Measurements from ENCODE around the gene CFAP61.

The CFAP61 gene

DNA sequence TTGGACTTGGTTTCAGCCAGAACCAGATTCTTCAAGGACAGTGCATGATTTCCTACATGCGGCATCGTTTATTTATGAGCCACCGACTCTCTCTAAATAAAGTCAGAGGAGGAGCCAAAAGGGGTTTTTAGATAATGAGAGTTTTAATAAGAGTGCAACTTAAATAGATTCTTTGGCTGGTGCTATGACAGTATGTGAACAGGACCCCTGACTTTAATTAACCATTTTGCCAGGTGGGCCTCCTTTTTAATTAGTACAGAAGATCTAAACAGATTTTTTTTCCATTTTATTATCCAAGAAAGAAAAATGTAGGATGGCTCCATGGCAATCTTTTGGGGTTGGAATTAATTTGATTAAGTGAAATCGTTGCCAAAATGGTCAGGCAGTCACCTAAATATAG lies 240.8 kb downstream of the CFAP61 start:
- no peak for DNase-seq

DNA sequence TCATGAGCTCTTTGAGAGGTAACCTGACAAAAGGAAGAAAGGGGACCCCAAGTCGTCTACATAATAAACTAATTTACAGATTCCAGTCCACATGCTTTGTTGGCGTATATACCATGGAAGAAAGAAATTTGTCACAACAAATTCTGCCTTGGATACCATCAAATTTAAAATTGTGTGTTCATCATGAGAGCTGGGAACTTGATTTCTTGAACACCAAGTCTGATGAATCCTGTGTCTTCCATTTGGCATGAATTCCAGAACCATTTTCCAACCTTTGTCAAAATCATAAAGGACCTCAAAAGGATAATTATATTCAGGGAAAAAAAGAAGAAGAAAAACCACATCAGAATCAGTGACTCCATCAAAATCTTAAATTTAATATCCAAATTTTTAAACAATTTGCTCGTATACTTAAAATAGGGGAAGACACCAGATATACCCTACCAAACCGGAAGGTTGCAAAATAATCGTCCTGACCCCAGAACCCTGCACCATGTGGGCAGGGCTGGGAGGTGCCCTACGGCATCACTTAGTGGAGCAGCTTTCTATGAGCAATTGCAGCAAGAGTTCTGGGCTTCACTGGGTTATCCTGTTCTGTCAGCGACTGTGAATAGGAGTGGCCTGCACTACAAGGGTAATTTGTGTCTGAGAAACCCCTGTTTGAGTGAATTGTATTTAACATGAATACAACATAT lies 241.5 kb downstream of the CFAP61 start:
- DNase-seq: no peak

DNA sequence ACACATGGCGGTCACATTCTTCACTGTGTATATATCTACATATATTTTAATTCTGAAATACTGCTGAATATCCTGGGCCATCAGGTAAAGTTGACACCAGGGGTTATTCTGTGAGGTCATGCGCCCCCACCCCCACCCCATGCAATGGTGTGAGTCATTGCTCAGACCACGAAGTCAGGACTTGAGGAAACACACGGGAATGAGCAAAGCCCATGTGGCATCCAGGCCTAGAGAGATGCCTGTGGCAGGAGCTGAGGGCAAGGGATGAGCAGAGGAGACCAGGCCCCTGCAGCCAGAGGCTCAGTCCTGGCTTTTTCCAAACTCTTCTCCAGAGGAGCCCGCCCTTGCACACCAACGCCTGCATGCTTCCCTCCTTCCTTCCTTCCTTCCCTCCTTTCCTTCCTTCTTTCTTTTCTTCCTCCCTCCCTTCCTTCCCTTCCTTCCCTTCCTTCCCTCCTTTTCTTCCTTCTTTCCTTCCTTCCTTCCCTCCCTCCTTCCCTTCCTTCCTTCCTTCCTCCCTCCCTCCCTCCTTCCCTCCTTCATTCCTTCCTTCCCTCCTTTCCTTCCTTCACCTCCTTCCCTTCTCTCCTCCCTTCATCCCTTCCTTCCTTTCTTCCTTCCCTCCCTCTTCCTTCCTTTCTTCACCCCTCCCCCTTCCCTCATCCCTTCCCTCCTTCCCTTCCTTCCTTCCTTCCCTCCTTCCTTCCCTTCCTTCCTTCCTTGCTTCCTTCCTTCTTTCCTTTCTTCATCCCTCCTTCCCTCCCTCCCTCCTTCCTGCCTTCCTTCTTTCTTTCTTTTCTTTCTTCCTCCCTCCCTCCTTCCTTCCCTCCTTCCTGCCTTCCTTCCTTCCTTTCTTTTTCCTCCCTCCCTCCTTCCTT lies 243.5 kb downstream of the CFAP61 start:
- DNase-seq: no peak

DNA sequence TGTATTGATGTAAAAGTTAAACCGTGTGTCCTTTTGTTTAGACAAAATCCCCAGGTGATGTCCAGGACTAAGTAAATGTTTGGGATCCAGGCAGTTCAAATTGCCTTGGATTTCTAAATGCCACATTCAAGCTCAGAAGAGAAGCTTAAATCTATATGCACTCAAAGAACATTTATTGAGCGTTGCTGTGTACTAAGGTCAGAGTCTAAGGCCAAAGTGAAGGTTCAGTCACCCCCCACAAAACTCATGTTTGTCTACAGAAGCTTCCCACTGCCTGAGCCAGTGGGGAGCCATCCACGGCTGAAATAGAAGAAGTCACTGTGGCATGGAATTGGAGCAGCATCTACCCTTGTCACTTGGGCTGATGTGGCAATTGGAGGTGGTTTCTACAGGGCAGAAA lies 244.8 kb downstream of the CFAP61 start:
- DNase-seq: no peak

DNA sequence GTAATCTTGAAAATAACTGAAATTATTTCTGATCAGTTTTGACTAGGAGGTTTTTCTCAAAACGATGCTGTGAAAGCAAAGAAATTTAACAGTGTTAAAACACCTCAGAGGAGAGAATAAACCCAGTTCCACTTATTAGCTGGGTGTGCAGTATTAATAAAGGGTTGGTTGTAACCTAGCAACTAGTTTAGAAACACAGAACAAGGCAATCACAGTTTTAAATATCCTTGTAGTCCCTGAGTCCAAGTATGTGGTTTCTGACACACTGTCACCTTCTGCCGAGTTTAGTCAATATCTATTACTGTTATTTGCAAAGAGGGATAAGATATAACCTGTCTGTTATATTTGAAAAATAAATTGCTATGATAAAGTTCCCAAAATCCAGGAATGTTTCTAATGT lies 245.4 kb downstream of the CFAP61 start:
- DNase-seq: no peak

DNA sequence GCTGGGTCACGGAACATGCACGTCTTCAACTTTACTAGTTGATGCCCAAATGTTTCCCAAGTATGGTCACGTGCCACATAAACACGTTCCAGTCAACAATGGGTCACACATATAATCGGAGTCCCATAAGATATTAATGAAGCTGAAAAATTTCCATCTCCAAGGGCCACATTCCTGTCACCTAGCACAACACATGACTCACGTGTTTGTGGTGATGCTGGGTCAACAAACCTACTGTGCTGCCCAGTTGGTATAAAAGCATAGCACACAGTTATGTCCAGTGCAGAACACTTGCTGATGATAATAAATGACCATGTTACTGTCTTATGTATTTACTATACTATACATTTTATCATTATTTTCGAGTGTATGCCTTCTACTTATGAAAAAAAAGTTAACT lies 247.6 kb downstream of the CFAP61 start:
- no peak for DNase-seq

DNA sequence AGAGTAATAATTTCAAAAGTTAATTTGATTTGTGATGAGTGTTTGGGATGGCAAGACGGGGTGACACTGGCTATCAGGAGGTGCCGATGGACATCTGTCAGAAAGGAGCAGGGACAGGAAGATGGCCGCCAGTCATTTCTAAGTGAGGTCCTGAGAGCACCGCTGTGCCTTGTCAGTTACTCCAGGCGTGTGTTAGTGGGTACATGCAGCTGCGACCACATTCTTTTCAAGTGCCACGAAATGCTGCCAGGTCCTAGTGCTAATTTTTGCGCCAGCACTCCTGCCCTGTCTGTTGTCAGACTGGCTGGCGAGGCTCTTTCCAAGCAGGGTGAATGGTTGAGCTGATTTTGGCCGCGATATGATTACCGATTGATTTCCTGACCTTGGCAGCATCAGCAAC lies 251.0 kb downstream of the CFAP61 start:
- DNase-seq: no peak

DNA sequence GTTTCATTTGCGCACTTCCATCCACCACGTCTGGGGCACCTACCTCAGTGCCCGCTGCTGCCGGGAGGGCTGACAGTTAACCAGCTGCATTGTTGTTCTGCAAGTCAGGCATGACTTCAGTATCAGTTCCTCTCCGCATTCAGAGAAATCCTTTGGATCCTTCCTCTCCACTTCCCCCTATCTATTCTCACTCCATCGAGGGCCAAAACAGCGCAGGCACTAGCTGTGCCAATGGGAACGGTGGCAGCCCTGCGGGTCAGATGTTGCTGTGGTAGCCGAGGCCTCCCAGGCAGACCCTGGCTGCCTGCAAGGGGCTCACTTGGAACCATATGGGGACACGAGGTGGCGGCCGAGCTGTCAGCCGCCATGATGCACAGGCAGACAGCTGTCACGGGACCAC lies 251.4 kb downstream of the CFAP61 start:
- DNase-seq: no peak

DNA sequence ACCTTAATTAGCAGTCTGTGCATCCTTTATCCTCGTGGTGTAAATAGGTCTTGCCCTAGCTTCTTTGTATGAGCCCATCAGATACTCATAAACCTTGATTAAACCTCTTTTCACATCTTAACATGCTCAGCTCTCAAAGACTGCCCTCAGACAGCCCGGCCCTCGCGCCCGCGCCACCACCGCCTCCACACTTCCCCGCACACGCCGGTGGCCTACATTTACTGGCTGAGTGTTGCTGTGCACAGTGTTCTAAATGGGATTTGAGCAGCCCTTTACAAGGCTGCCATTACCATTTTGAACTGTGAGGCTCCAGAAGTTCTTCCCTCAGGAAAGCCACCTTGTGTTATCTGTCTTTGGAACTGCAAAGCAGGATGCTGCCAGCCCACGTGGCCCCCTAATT lies 252.6 kb downstream of the CFAP61 start:
- DNase-seq: no peak

DNA sequence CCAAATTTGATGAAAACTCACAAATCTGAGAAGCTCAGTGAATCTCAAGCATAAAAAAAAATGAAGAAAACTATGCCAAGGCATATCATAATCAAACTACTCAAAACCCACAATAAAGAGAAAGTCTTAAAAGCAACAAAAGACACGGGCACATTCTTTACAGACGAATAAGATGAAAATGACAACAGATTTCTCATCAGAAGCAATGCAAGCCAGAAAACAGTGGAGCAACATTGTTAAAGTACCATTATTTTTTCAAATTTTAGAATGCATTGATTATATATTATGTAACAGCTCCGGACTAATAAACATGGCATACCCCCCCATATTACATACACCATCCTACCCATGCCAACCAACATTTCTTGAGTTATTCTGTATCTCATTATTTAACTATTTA lies 260.2 kb downstream of the CFAP61 start:
- no peak for DNase-seq

DNA sequence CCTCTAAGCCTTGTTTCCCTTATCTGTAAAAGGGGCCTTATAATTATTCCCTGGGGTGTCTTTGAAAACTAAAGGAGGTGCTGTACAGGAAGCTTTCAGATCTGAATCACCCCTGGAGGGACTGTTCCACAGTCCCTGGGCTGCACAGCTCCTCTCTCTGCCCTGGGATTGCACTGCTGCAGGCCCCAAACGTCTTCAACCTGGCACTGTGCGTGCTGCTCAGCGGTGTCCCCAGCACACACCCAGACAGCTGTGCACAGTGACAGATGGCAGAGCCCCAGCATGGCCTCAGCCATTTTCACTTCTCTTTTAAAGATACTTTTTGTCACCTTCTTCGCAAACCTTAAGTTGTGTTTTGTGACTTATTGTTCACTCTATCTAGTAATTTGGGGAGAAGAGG lies 264.9 kb downstream of the CFAP61 start:
- DNase-seq: no peak

DNA sequence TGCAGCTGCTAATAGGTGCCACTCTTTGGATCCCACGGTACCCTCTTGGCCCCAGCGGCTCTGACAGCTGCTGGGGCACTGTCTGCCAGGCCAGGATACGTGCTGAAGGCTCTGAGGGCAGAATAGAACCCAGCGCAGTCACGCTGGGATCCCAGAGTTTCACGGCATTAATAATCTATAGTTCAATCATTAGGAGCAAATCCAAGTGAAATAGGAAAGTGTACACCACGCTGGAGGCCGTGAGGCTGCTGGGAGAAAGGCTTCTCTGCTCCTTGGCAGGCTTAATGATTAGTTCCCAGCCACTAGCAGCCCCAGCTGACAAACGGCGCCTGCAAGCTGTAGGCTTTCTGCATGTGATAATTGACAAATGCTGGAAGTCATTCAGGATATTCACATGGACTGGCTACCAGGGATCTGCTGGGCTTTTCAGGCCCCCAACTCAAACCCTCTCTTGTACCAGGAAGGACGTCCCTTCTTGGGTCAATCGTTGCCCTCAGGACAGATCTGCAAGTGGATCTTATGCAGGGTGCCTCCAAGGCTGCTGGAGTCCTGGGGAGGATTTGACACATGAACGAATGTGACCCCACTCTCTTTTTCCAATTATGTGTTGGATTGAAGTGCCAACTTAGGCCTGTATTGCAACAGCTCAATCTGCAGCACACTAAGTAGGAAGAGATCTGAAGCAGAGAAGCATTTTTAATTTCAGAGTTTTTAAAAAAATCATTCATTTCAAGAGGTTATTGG lies 265.5 kb downstream of the CFAP61 start:
- DNase-seq: no peak

DNA sequence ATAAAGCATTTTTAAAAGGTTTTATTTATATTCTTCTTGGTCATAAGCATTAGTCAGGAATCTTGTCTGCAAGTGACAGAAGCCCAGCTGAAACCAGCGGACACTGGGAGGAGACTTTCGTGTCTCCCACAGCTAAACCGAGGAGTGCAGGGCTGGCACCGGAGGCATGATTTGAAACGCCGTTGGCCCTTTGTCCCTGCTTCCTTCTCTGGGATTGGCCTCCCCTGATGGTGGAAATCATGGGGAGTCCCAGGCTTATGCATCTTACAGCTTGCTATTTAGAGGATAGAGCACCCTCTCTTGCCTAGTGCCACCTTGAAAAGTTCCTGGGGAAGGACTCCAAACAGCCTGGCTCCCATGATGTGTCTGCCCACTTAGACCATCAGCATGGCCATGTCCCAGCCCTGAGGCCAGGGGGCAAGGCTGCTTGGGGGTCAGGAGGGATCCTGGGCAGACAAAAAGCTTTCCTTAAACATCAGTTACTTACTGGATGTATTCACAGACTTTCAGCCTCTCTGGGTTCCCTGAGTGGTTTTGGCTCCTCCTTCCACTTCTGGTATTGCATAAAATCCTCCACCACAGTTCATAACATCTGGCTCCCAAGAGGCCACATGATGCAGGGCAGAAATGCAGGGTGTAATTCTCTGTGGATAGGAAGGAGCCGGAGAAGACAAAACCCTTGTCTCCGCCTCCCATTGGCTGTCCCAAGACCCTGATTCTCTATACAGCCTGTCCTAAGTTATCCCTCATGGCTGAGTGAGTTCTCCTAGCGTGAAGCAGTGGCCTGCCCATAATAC lies 266.2 kb downstream of the CFAP61 start:
- DNase-seq: no peak

DNA sequence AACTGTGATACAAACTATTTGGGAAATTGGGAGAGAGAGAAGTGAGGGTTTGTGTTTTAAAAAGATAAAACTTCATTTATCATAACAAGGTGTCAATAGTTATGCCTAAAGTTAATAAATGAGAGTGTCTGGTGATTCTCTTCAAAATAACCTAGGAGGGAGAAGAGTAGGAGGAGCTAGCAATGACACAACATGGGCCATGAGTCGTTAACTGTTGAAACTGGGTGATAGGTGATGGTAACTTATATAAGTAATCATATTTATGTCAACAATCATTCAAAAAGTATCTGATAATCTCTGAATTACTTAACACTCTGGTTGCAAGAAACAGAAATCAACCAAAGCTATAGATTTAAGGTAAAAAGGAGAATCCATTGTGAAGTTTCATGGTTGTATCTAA lies 268.8 kb downstream of the CFAP61 start:
- DNase-seq: no peak

DNA sequence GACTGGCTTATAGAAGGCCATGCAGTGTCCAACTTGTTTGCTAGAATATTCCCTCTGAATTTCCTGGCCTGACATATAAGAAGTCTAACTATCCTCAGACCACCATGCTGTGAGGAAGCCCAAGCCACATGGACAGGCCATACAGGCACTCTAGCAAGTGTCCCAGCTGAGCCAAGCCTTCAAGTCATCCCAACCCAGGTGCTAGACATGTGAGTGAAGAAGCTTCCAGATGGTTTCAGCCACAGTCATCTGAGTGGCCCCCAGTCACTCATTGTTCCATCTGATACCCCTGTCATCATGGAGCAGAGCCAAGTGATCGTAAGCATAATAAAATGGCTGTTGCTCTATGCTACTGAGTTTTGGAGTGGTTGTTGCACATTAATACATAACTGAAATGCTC lies 269.6 kb downstream of the CFAP61 start:
- DNase-seq: no peak

DNA sequence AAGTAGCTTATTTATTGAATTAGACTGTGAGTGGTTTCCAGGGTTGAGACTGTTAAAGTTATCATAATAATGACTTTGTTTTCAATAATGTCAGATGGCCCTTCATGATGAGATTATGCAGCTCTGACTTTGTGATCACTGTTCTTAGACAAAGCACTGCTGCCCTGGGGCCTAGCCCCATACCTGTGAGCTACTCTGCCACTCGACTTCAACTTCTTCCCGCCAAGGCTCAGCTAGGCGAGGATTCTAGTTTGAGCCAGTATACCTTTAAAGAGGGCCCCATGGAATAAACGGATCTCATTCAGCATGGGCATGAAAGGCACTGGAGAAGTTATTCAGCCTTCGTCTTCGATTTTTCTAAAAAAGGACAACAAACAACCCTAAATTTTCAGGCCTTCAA lies 270.6 kb downstream of the CFAP61 start:
- no peak for DNase-seq

DNA sequence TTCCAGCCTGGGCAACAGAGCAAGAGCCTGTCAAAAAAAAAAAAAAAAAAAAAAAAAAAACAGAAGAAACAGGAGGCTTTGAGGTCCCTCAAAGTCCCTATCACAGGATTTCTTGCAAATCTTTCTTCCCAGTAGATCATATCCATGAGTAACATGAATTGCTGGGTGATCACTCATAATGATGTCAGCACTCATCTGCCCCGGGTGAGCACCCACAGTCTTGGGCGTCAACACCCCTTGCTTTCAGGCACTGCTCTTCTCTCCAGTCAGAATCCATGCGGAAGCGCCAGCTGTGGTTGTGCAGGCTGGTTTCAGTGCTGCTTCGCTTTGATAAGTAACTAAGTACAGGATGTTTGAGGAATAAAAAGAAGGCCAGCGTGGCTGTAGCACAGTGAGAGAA lies 275.4 kb downstream of the CFAP61 start:
- no peak for DNase-seq

DNA sequence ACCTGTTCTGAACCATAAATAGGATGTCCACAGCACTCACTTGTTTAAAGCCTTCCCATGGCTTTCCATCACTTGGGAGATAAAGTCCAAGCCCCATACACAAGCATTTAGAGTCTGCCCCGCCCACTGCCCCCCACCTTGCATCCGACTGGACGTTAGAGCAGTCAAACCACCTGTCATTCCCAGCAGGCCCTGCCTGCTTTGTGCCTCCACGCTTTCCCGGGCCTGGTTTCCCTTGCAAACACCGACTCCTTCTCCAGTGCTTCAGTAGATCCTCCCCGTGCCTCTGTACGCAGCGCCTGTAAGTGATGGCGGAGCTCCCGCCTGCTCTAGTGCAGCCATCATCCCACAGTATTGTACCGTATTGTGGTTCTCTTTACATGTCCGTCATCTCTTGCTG lies 277.2 kb downstream of the CFAP61 start:
- DNase-seq: no peak

DNA sequence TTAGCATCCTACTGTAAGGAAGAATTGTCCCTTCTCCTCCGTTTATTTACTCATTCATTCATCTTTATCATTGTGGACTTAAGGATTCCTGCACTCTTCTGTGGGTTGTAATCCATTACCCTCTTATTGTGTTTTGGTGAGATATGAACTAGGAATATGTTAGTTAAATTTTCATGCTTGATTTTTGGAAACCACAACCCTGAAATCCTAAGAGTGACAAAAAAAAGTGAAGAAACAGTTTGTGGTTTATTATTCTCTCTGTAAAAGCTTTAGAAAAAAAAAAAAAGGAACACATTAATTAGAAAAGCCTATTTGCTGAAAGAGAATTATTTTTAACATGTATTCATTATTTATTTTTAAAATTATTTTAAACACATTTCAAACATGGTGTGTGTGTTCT lies 278.8 kb downstream of the CFAP61 start:
- DNase-seq: no peak

DNA sequence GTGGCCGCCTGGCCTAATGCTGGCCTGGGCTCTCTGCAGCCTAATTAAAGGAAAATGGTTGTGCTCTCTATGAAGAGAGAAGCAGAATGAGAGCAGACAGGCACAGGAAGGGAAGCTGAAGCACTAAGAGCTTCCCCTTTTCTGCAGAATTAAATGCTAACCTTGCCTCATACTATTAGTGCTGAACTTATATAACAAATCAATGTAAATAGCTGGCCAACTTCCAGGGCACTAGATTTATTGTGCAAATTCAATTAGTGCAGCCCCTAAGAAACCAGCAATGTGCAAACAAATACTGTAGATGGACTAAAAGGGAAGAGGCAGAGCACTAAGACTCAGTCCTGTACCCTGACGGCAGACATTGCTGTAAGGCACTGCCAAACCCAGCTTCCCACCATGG lies 279.5 kb downstream of the CFAP61 start:
- DNase-seq: peak; percentile 25

DNA sequence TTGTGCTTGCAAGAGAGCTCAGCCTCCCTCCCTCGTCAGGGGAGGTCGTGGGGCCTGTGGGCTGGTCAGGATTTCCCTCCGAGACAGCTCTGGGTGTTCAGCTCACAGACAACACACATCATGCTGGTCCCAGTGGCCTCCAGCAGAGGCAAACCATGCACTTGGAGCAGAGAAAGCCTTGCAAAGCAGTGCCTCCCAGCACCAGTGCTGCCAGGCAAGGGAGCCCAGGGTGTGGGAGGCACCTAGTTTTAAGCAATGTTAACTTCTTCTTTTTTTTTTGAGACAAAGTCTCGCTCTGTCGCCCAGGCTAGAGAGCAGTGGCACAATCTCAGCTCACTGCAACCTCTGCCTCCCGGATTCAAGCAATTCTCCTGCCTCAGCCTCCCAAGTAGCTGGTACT lies 281.5 kb downstream of the CFAP61 start:
- no peak for DNase-seq

DNA sequence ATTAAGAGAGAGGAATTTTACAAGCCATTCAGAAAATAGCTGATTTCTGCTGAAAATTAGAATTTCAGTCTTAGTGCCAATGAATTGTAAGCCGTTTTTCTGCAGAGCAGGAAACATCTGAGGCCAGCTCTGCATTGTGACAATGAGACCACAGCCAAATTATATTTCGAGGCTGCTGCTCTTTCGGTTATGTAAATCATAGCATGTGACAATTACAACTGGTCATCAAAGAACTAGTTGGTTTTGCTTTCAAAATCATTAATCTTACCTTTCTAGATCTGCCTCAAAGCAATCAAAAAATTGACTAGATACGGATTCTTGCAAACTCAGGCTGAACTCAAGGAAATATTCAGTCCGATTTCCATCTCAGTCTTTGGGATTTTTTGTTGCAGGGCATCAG lies 282.2 kb downstream of the CFAP61 start:
- DNase-seq: no peak

DNA sequence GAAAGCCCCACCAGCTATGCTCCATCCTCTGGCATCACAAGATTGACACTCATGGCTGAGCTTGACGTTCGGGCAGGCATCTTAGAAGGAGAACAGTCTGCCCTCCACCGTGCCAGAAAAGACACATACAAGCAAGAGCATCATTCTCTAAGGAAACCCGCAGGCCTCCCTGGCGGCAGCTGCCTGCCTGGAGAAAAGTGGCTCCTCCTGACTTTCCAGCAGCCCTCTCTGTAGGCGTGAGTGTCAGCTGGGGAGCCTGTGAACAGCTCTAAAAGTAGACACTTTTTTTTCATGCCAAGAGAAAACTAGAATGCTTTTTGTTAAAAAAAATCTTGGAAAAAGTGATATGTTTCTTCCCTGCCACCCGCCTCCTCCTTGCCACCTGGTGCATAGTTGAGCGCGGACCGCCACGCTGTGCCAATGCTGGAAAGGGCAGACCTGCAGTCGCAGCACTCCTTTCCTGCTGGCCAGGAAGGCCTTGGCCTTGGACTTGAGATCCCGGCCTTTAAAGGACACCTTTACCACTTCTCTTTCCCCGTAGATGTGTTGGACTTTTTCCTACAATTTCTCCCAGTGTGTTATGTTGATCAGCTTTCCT lies 285.9 kb downstream of the CFAP61 start:
- DNase-seq: no peak
